HG03280 (cell line): ENCODE measurements around the gene KIAA1671.

Experiments
- ATAC-seq: cut with Tn5 transposase; IDR thresholded peaks from one replicate; pipeline ENCODE4 v1.9.1; 2021; ENCODE audit warnings: mild to moderate bottlenecking, moderate library complexity; ENCODE audit not compliant: unreplicated experiment

KIAA1671 gene

GRCh38 chr22:25134451-25134850, 181.9 kb downstream of the KIAA1671 start:
- no peak for ATAC-seq

DNA sequence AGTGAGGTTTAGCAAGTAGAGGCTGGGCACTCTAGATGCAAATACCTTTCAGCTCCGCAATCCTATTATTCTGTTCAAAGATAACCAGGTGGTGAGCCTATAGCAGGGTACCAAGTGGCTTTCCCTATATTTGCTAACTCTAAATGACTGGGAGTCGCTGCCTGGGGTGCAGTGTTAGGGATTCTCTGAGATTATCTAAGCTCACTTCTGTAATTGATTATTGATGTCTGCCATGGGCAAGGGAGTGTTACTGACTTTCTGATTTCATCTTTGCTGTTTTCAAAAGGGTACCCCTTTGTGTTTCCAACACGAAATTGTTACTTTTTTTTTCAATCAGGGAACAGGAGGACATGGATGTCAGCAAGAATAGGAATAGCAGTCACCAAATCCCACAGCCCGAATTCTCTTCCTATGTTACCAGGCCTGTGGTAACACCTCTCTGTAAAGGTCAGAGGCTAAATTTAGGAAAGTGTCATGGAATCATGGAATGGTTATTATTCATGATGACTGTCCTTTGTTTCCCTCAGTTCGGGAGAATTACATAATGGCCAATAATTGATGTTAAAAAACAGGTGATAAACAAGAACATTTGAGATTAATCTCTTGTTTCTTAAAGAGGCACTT, 184.5 kb downstream of the KIAA1671 start:
- no peak for ATAC-seq

GRCh38 chr22:25137577-25138525, 185.3 kb downstream of the KIAA1671 start:
- ATAC-seq = no peak

GRCh38 chr22:25139062-25139461, 186.5 kb downstream of the KIAA1671 start:
- ATAC-seq = no peak

DNA sequence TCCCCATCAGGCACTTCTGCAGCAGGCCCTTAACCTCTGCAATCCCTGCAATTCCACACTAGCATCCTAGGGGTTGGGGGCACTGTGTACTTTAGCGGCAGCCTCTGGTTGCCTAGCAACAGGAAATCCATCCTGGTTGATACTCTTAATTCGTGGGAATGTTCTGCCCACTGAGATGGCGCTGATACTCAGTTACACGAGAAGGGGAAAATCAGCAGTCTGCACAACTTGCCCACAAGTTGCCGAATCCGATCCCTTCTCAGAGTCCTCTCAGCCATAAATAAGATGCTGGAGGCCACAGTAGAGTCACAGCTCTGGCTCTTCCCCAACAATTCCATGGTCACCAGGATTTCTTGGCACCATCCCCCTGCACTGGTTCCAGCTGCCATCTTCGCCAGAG, 189.6 kb downstream of the KIAA1671 start:
- no peak for ATAC-seq

DNA sequence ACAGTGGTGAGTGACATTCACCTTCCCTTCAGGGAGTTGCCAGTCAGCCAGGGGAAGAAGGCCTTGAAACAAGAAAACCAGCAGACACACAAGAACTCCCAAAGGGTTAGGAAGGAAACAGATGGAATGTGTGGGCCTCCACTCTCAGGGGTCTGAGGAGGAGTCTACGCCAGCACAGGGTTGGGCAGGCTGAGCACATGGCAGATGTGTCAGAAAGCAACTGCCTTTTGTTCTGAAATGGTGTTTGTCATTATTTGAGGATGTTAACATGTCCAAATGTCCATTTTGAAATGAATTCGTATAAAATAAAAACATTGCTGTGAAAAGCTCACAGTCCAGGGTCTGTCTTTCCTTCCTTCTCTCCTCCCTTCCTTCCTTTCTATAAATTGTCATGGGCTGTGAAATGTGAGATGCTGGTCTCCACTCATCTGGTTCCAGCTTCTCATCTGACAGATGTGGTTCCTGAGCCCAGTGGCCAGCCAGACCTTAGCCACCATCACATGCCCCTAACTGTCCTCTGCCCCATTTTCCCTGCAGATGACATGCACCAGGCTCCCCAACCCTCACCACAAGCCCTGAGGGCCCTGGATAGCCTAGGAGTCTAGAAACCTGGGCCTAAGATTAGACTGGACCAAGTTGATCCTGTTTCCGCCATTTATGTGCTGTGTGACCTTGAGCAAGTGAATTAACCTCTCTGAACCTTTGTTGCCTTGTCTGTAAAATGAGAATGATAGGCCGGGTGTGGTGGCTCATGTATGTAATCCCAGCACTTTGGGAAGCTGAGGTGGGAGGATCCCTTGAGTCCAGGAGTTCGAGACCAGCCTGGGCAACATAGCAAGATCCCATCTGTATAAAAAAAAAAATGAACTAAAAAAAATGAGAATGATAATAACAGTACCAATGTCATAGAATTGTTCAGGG, 190.9 kb downstream of the KIAA1671 start:
- no peak for ATAC-seq

DNA sequence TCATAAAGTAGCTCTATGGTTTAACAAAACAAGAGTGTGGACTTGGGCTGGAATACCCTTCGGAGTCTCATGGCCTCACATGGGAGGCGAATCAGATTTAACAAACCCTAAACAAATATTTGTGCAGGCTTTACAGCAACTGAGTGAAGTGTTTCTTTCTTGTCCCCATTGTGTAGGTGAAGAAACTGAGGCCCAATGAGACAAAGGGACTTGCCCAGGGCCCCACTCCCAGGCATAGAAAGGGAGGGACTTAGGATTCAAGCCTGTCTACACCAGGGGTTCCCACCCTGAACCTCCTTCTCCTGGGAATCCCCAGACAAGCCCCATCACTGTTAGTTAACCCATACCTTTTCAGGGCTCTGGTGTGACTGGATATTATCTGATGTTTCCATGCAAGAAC, 192.0 kb downstream of the KIAA1671 start:
- ATAC-seq = no peak

DNA sequence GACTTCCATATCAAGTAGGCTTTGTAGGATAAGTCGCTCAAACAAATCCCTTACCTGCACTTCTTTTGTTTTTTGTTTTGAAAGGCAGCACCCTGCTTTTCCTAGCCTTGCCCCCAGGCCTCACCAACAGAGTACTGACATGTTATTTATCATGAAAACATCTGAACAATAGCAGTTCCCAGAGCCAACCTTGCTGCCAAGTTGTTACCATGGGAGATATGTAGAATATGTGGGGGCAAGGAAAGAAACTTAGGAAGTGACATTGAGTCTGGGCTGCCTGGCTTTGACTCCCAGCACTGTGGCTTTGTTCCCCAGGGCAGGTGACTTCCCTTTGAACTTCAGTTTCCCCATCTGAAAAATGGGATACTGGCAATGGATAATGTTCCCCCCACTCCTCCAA, 193.8 kb downstream of the KIAA1671 start:
- no peak for ATAC-seq

DNA sequence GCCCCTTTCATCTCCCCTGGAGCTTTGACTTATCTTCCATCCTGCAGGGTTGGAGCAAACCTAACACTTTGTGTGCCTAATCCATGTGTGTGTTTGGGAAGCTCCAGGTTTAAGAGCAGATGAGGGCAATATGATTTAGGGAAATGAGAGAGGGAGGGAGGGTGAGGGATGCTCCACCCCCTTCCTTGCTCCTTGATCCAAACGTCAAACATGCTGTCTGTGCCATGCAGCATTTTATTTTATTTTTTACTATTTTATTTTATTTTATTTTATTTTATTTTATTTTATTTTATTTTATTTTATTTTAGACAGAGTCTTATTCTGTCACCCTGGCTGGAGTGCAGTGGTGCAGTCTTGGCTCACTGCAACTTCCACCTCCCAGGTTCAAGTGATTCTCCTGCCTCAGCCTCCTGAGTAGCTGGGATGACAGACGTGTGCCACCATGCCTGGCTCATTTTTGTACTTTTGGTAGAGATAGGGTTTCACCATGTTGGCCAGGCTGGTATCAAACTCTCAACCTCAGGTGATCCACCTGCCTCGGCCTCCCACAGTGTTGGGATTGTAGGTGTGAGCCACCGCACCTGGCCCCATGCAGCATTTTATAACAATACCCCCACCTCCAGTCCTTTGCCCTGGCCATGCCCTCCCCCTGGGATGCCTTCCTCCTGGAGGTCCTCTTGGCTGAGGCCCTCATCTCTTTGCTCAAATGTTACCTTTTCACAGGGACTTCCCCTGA, 194.6 kb downstream of the KIAA1671 start:
- no peak for ATAC-seq

GRCh38 chr22:25147642-25147928, 195.1 kb downstream of the KIAA1671 start:
- no peak for ATAC-seq

DNA sequence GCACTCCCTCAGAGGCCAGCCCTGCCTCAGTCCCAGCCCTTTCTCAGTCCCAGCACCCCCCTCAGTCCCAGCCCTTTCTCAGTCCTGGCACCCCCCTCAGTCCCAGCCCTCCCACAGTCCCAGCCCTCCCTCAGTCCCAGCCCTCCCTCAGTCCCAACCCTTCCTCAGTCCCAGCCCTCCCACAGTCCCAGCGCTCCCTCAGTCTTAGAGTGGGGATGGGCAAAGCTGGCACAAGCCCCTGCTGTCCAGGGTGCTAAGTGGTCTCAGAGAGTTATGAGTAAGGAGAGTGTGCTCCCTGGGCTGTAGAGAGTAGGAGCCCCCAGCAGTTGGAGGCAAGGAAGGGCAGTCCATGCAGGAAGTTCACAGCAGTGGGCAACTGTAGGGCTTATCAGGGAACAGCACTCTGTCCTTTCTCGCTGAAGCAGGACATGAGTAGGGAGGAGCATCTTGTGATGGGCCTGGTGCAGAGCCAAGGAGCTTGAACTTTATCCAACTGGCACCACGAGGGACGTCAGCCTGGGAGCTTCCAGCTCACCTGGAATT, 195.7 kb downstream of the KIAA1671 start:
- no peak for ATAC-seq

GRCh38 chr22:25149014-25149413, 196.5 kb downstream of the KIAA1671 start:
- no peak for ATAC-seq

DNA sequence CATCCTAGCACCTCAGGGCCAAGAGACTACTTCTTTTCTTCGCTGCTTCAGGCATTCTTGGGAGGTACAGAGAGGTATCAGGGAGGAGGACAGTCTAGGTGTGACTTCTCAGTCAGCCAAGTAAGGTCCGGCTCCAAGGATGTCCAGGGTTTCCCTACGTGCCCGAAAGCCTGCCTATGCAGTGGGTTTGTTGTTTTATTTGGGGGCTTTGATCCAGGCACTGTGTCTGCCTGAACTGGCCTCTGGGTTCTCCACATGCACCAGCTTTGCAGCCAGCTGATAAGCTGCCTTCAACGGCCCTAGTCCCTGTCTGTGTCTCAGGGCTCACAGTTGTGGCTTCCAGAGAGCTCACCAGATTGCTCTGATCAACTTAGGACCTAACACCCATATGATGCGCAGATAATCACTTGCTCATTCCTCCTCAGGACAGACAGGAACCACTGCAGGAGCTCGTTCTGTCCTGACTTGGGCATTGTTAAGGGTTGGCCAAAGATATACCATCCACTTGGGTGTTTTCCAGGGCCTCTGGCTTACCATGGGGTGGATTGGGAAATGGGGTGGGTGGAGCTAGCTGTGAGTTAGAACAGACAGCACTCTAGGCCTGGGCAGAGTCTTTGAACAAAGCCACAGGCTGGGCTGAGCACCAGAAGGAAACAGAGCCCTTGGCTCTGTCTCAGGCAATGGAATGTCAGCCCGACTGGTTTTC, 201.6 kb downstream of the KIAA1671 start:
- no peak for ATAC-seq

DNA sequence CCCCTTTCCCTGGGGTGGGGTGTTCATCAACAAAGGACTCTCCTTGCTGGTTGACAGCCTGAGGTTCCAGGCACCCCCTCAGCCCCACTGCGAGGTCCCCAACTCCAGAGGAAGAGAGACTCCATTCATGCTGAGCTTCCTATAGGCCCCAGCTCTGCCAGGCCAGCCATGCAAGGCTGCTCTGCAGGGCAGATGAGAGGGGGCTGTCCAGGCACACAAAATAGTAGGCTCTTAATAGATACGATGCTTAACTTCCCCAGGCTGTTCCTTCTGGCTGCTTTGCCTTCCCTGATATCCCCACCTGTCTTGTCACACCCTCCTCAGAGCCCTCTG, 202.1 kb downstream of the KIAA1671 start:
- ATAC-seq = no peak

DNA sequence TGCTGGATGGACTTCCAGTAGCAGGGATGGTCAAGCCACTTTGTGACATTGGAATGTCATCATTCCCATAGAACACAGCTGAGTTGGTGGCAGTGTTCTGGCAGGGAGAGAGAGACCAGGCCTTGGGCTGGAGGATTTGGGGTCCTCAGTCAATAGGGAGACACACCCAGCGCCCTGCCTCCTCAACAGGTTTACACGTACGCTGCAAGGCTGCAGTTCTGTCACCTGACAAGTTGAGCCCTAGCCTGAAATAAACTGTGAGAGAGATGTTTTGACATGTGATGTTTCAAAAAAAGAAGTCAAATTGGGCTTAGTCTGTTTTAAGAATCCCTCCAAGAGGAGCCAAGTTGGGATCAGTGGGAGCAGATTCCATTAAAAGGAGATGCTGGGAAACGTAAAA, 204.2 kb downstream of the KIAA1671 start:
- ATAC-seq = no peak

DNA sequence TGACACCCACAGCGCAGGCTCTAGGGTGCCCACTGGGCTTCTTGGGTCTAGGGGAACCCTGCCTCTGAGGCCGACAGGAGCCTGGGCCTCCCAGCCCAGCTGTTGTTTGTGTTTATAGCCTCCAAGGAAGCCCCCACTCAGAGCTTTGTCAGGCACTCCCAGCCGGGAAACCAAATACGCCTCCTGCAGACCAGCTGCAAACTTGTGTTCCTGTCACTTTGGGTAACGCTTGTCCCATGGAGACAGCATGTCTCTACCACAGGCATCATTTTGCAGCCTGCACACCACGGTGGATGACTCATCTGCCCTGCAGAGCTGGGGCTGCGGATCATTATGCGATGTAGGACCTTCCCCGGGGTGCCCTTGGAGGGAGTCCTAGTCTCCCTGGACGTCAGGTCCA, 206.5 kb downstream of the KIAA1671 start:
- ATAC-seq = no peak

DNA sequence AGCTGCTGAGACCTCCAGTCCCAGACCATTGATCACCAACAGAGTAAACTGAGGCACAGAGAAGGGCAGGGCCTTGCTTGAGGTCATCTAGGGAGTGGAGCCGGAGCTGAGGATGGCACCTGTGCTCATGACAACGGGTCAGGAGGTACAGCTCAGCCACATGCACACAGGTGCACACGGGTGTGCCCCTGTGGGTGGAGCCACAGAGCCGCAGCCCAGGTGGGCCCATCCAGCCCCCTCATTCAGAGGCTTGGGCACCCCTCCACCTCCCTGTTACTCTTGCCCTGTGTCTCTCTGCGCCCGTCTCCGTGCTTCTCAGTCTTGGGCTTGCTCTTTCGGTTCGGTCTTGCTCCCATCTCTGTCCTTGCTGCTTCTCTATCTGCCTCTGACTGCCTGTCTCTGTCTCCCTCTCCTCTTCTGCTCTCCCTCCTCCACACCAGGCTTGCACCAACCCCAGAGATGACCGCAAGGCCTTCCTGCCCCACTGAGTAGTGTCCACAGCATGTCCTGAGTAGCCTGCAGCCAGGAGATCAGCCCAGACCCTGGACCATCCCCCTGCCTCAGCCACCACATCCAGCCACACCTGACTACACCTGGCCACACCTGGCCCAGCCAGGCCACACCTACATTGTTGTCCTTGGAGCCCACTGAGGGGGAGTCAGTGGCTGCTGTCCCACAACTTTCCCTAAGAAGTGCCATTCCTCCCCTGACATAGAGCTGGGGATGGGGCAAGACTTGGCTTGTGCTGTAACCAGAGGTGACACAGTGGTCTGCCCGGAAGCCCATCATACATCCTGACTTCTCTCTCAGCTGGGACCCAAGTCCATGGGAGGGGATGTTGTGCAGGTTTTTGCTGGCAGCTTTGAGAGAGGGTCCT, 207.8 kb downstream of the KIAA1671 start:
- no peak for ATAC-seq

DNA sequence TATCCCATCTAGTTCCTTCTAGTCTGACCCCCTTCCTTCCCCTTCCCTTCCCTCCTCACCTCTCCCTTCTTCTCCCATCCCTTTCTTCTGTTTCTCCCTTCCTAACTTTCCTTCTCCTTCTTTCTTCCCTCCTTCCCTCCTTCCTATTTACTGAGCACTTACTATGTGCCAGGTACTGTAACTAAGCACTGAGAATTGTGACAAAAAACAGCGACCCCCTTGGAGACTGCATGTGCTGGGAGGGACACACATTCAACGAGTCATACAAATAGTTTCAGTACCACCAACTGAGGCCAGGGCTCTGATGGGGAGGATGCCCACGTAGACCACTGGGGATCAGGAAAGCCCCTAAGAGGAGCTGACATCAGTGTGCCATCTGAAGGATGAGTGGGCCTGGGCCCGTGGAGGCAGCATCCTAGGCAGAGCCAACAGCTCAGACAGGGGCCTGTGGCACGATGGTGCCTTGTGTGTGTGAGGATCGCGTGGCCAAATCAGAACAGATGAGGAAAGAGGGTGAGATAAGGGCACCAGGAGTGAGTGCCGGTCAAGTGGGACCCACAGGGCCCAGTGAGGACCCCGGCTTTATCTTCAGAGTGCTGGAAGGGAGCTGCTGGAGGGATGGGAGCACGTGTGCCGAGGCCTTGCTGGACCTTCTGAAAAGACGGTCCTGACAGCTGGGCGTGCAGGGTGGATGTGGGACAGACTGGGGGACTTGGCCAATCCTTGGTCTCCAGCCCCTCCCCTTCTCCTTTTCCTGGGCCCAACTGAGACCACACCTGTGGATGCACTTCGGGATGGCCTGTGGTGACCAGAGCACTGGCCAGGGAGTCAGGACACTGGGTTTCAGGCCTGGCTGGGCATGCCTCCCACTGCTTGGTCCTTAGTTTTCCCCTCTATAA, 208.8 kb downstream of the KIAA1671 start:
- ATAC-seq = no peak
